HepG2 (cell line): Measurements from ENCODE around the gene RFXANK. TPM values are rescaled to one million over a fixed set of nuclear protein-coding genes. Genes with fewer than 3 reads are reported as not detected.

ENCODE experiments used
- ARID4A ChIP-seq: sonication (generic); formaldehyde crosslinking; IDR thresholded peaks from 2 replicates; pipeline ENCODE4 v1.5.0; 2020; ENCODE audit warnings: mild to moderate bottlenecking, missing genetic modification reagents, borderline replicate concordance
- ELF3 ChIP-seq: IDR thresholded peaks from 2 replicates; pipeline ENCODE4 v1.6.1; 2016; ENCODE audit warnings: missing genetic modification reagents, missing compliant biosample characterization
- HDAC2 ChIP-seq: sonication (generic); formaldehyde crosslinking; IDR thresholded peaks from 2 replicates; pipeline ENCODE4 v1.4.0; 2020; ENCODE audit warnings: missing genetic modification reagents
- IKZF5 ChIP-seq: IDR thresholded peaks from 2 replicates; pipeline ENCODE4 v1.6.1; 2018; ENCODE audit warnings: missing genetic modification reagents, mild to moderate bottlenecking, missing compliant biosample characterization
- IRX3 ChIP-seq: sonication (generic); formaldehyde crosslinking; IDR thresholded peaks from 2 replicates; pipeline ENCODE4 v1.8.1; 2023; ENCODE audit warnings: mild to moderate bottlenecking, low read depth, missing genetic modification reagents, borderline replicate concordance
- MAZ ChIP-seq, 2 experiments: sonication (generic) in 1 of 2; formaldehyde crosslinking in 1 of 2; IDR thresholded peaks; 2 replicates each; pipeline versions ENCODE4 v1.5.0 to v1.6.1; 2012 to 2020; ENCODE audit warnings: low read depth in 2 of 2, mild to moderate bottlenecking in 2 of 2, borderline replicate concordance in 1 of 2, improper control_type of control experiment in 1 of 2, low read length in 1 of 2, missing genetic modification reagents in 1 of 2, moderate library complexity in 1 of 2
- MTA3 ChIP-seq: sonication (generic); formaldehyde crosslinking; IDR thresholded peaks from 2 replicates; pipeline ENCODE4 v1.4.0; 2020; ENCODE audit warnings: missing genetic modification reagents
- NKX3-1 ChIP-seq: sonication (generic); formaldehyde crosslinking; IDR thresholded peaks from 2 replicates; pipeline ENCODE4 v1.5.0; 2020; ENCODE audit warnings: missing genetic modification reagents
- RFXAP ChIP-seq: sonication (generic); formaldehyde crosslinking; IDR thresholded peaks from 2 replicates; pipeline ENCODE4 v1.4.0; 2020; ENCODE audit warnings: missing genetic modification reagents, borderline replicate concordance
- SOX5 ChIP-seq: IDR thresholded peaks from 2 replicates; pipeline ENCODE4 v1.6.1; 2016; ENCODE audit warnings: borderline replicate concordance
- ZBTB37 ChIP-seq: sonication (generic); formaldehyde crosslinking; IDR thresholded peaks from 2 replicates; pipeline ENCODE4 v1.4.0; 2020; ENCODE audit warnings: mild to moderate bottlenecking, missing genetic modification reagents
- ZFAT ChIP-seq: sonication (generic); formaldehyde crosslinking; conservative IDR thresholded peaks from 2 replicates; pipeline ENCODE4 v1.8.1; 2023; ENCODE audit warnings: missing genetic modification reagents, inconsistent platforms
- ZNF138 ChIP-seq: sonication (generic); formaldehyde crosslinking; IDR thresholded peaks from 2 replicates; pipeline ENCODE4 v1.5.0; 2020; ENCODE audit warnings: mild to moderate bottlenecking, low read depth, missing genetic modification reagents
- ZNF160 ChIP-seq: sonication (generic); formaldehyde crosslinking; IDR thresholded peaks from 2 replicates; pipeline ENCODE4 v1.8.0; 2022; ENCODE audit warnings: mild to moderate bottlenecking, inconsistent platforms, missing genetic modification reagents
- ZNF232 ChIP-seq: sonication (generic); formaldehyde crosslinking; IDR thresholded peaks from 2 replicates; pipeline ENCODE4 v1.4.0; 2020; ENCODE audit warnings: missing genetic modification reagents, borderline replicate concordance
- ZNF256 ChIP-seq: sonication (generic); formaldehyde crosslinking; conservative IDR thresholded peaks from 2 replicates; pipeline ENCODE4 v1.4.0; 2020; ENCODE audit warnings: missing genetic modification reagents
- ZNF317 ChIP-seq: sonication (generic); formaldehyde crosslinking; IDR thresholded peaks from 2 replicates; pipeline ENCODE4 v1.5.0; 2020; ENCODE audit warnings: mild to moderate bottlenecking, missing genetic modification reagents
- ZNF343 ChIP-seq: sonication (generic); formaldehyde crosslinking; IDR thresholded peaks from 2 replicates; pipeline ENCODE4 v1.4.0; 2020; ENCODE audit warnings: mild to moderate bottlenecking, missing genetic modification reagents
- ZNF639 ChIP-seq: conservative IDR thresholded peaks from 2 replicates; pipeline ENCODE4 v1.6.1; 2018; ENCODE audit warnings: missing genetic modification reagents
- ZNF7 ChIP-seq: IDR thresholded peaks from 2 replicates; pipeline ENCODE4 v1.6.1; 2016; ENCODE audit warnings: missing biosample characterization, missing genetic modification reagents
- ZNF766 ChIP-seq: sonication (generic); formaldehyde crosslinking; IDR thresholded peaks from 2 replicates; pipeline ENCODE4 v1.5.0; 2020; ENCODE audit warnings: missing genetic modification reagents, borderline replicate concordance
- ZSCAN12 ChIP-seq: sonication (generic); formaldehyde crosslinking; IDR thresholded peaks from 2 replicates; pipeline ENCODE4 v1.9.0; 2021; ENCODE audit warnings: mild to moderate bottlenecking, missing genetic modification reagents
- polyA plus RNA-seq, 8 experiments: library from polyadenylated mRNA; depleted of rRNA in 3 of 8; stranded (reverse) in 7 of 8; unstranded in 1 of 8; fragments of >200 nt; fragmentation: Illumina TruSeq in 4 of 8; extraction: Trizol in 4 of 8; gene quantifications; 2 replicates each; pipeline versions ENCODE4 v1.2.1 to v1.2.3, GENCODE V29; 2011 to 2016; ENCODE audit warnings: low read depth in 4 of 8, missing spikeins in 1 of 8, mixed read lengths in 1 of 8; ENCODE audit not compliant: insufficient read depth in 1 of 8
- total RNA-seq, 5 experiments: library from RNA; depleted of rRNA; stranded (reverse); fragments of >200 nt; fragmentation: Illumina TruSeq; extraction: Trizol; gene quantifications; 2 replicates each; pipeline ENCODE4 v1.2.3, GENCODE V29; 2016; ENCODE audit warnings: low read depth in 1 of 5

The RFXANK gene
- total and polyA plus RNA-seq, 2 of the 13 experiments (the other 11 are each of a cell fraction or from before 2014, with no cell fraction given), result 49.9 to 80.7 TPM

- TF ChIP-seq ZFAT, result peak; percentile 65; the same call in 1 of the 2 replicates
- peak; percentile 83; the same call in 1 of the 2 replicates for TF ChIP-seq NKX3-1 (CRISPR knock-in tag)
- 0 out of 2 replicates have a peak, but pooled peaks have one; percentile 29 for TF ChIP-seq ELF3 (CRISPR knock-in tag)
- TF ChIP-seq MAZ (IDR thresholded peaks at IDR 0.05; ENCODE audit: borderline replicate concordance, low read depth, low read length), result no peak
- TF ChIP-seq MAZ (CRISPR knock-in tag; IDR thresholded peaks at IDR 0.05; ENCODE audit: low read depth), result peak; percentile 49; the same call in 1 of the 2 replicates
- 0 out of 2 replicates have a peak, but pooled peaks have one; percentile 32 for TF ChIP-seq ZNF343
- TF ChIP-seq ZNF138 (CRISPR knock-in tag), result peak; percentile 76; the same call in 1 of the 2 replicates
- TF ChIP-seq IRX3 (CRISPR knock-in tag), result peak; percentile 55; the same call in 1 of the 2 replicates
- TF ChIP-seq SOX5, result peak; percentile 27; the same call in 1 of the 2 replicates
- TF ChIP-seq ZNF160 (CRISPR knock-in tag), result 0 out of 2 replicates have a peak, but pooled peaks have one; percentile 65
- peak; percentile 58; the same call in 1 of the 2 replicates for TF ChIP-seq IKZF5 (CRISPR knock-in tag)
- TF ChIP-seq ZNF766 (CRISPR knock-in tag), result 0 out of 2 replicates have a peak, but pooled peaks have one; percentile 59
- TF ChIP-seq ZSCAN12 (CRISPR knock-in tag), result peak; percentile 84; the same call in 1 of the 2 replicates
- peak; percentile 96 for TF ChIP-seq ZNF232 (CRISPR knock-in tag)
- TF ChIP-seq ZNF256, result 0 out of 2 replicates have a peak, but pooled peaks have one; percentile 77
- 0 out of 2 replicates have a peak, but pooled peaks have one; percentile 52 for TF ChIP-seq ZNF639 (CRISPR knock-in tag)
- TF ChIP-seq ZBTB37 (CRISPR knock-in tag), result no peak
- peak; percentile 64; the same call in 1 of the 2 replicates for TF ChIP-seq RFXAP
- peak; percentile 57; the same call in 1 of the 2 replicates for TF ChIP-seq HDAC2
- TF ChIP-seq ARID4A (CRISPR knock-in tag), result peak; percentile 58; the same call in 1 of the 2 replicates
- no peak for TF ChIP-seq ZNF7 (CRISPR knock-in tag)
- TF ChIP-seq ZNF317 (CRISPR knock-in tag), result peak; percentile 10; the same call in 1 of the 2 replicates
- no peak for TF ChIP-seq MTA3
These were observed 22.8 kb downstream of the RFXANK start (continued) for GRCh38 chr19:19214892-19215291.
